NCI-H1930 (cell line): ENCODE data around the gene TANGO6.
"Not testable (repeated sequence)": the region's sequence is repeated elsewhere in the genome, so short reads cannot be mapped to it uniquely, and the experiment has no call there.

ENCODE experiments used
- DNase-seq, 2 experiments: peaks; one replicate each; lab custom pipeline; 2025; lab: John Stamatoyannopoulos, UW

The TANGO6 gene

GRCh38 chr16:69056421-69056820, 213.1 kb downstream of the TANGO6 start:
- DNase-seq: no peak

- no peak for DNase-seq
Measured at GRCh38 chr16:69057400-69058378, 214.4 kb downstream of the TANGO6 start.

GRCh38 chr16:69063491-69063890, 220.2 kb downstream of the TANGO6 start:
- not testable (repeated sequence) for DNase-seq

- no peak for DNase-seq
Measured at GRCh38 chr16:69064124-69064763, 220.9 kb downstream of the TANGO6 start.

- DNase-seq: no peak
Measured at GRCh38 chr16:69064764-69065313, 221.5 kb downstream of the TANGO6 start.

- no peak for DNase-seq
Measured at GRCh38 chr16:69069504-69069903, 226.2 kb downstream of the TANGO6 start.

GRCh38 chr16:69071036-69071435, 227.7 kb downstream of the TANGO6 start:
- no peak for DNase-seq

- DNase-seq: no peak
Measured at GRCh38 chr16:69072640-69072974, 229.3 kb downstream of the TANGO6 start.

GRCh38 chr16:69073181-69073702, 229.9 kb downstream of the TANGO6 start:
- no peak for DNase-seq

- no peak for DNase-seq
Measured at GRCh38 chr16:69077251-69077650, 233.9 kb downstream of the TANGO6 start.

GRCh38 chr16:69078073-69078472, 234.7 kb downstream of the TANGO6 start:
- no peak for DNase-seq

- no peak for DNase-seq
Measured at GRCh38 chr16:69079697-69080096, 236.4 kb downstream of the TANGO6 start.

- no peak for DNase-seq
Measured at GRCh38 chr16:69083306-69083941, 240.1 kb downstream of the TANGO6 start.

GRCh38 chr16:69084289-69084688, 241.0 kb downstream of the TANGO6 start:
- DNase-seq: no peak

- DNase-seq: no peak
Measured at GRCh38 chr16:69085032-69085695, 241.8 kb downstream of the TANGO6 start.

- no peak for DNase-seq
Measured at GRCh38 chr16:69087161-69087581, 243.8 kb downstream of the TANGO6 start.

GRCh38 chr16:69088684-69089083, 245.4 kb downstream of the TANGO6 start:
- no peak for DNase-seq

- DNase-seq: no peak
Measured at GRCh38 chr16:69089091-69089910, 246.0 kb downstream of the TANGO6 start.

GRCh38 chr16:69093974-69094373, 250.6 kb downstream of the TANGO6 start:
- DNase-seq: no peak

GRCh38 chr16:69094501-69094900, 251.2 kb downstream of the TANGO6 start:
- DNase-seq: no peak

- DNase-seq: no peak
Measured at GRCh38 chr16:69095193-69095592, 251.9 kb downstream of the TANGO6 start.
